Calu3 (cell line): Measurements from ENCODE around the gene EXOSC5. TPM values are rescaled to one million over a fixed set of nuclear protein-coding genes. Genes with fewer than 3 reads are reported as not detected.
"Not testable (repeated sequence)": the region's sequence is repeated elsewhere in the genome, so short reads cannot be mapped to it uniquely, and the experiment has no call there.

Experiments used
- BruUV-seq: library from RNA; stranded (reverse); fragments of 400-500 nt; replicated peaks from 2 replicates; lab custom pipeline; 2021; lab: Mats Ljungman, UMichigan
- CTCF ChIA-PET: fragments of 300-600 bp; sonication (Branson Sonifier 250); formaldehyde crosslinking; loops from one replicate; lab custom pipeline; 2022; ENCODE audit warnings: antibody characterized with exemption; lab: Charles Lee
- DNase-seq: peaks from one replicate; pipeline ENCODE4 v3.0.0; 2022
- H3K27ac Mint-ChIP-seq: one replicate; pipeline ENCODE4 v1.8.0; 2022; ENCODE audit warnings: mixed read lengths; ENCODE audit not compliant: unreplicated experiment
- H3K27me3 Mint-ChIP-seq: one replicate; pipeline ENCODE4 v1.8.0; 2022; ENCODE audit warnings: mixed read lengths; ENCODE audit not compliant: unreplicated experiment
- H3K36me3 Mint-ChIP-seq: one replicate; pipeline ENCODE4 v1.8.0; 2022; ENCODE audit warnings: mild to moderate bottlenecking, moderate library complexity, mixed read lengths; ENCODE audit not compliant: insufficient read depth, unreplicated experiment
- H3K4me1 Mint-ChIP-seq: one replicate; pipeline ENCODE4 v1.8.0; 2022; ENCODE audit warnings: mild to moderate bottlenecking, low read depth, mixed read lengths; ENCODE audit not compliant: unreplicated experiment
- H3K4me3 Mint-ChIP-seq: one replicate; pipeline ENCODE4 v1.8.0; 2022; ENCODE audit warnings: mild to moderate bottlenecking, low read depth, moderate library complexity, mixed read lengths; ENCODE audit not compliant: unreplicated experiment
- H3K9me3 Mint-ChIP-seq: one replicate; pipeline ENCODE4 v1.8.0; 2022; ENCODE audit warnings: low read depth, mixed read lengths; ENCODE audit not compliant: unreplicated experiment
- intact Hi-C: fragments of 100-400 bp; cut with micrococcal nuclease; formaldehyde crosslinking; loops from one replicate; pipeline ENCODE4 v1.10.0; 2022; ENCODE audit not compliant: unreplicated experiment
- total RNA-seq: library from RNA; stranded (reverse); gene quantifications from 2 replicates; pipeline ENCODE4 v1.2.3, GENCODE V29; 2022
- TF ChIP-seq, protein P1 (sequence below): fragments of 200-600 bp; IDR thresholded peaks from one replicate; pipeline ENCODE4 v1.8.0; 2022; ENCODE audit warnings: antibody characterized with exemption; ENCODE audit not compliant: unreplicated experiment

The EXOSC5 gene
- total RNA-seq, 1 experiment from 2014 or later = 44.7 TPM

DNA sequence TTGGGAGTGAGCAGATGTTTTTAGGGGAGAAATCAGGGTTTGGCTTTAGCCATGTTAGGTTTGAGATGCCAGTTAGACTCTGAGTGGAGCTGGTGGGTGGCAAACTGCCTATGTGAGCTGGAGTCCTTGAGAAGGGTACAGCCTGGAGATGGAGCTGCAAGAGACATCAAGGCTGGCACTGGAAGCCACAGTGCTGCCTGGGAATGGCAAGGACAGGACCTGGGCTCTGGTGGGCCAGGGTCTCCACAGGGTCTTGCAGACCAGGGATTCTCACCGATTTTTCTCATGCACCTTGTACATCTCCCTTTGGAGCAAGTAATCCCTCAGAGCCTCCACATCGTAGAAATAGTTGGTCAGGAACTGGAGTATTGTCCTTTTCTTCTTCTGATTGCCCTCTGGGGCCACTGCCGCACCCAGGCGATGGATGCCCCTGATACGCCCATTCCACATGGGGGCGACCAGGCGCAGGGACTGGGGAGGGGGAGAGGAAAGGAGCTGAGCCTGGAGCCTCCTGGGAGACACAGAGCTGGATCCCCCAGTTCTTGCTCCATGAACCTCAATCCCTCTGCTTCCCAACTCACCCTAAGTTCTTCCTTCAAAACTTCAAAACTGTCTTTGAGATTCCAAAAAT is 40.9 kb upstream of the EXOSC5 start:
- no peak overlapping the region for H3K4me3 Mint-ChIP-seq
- intact Hi-C loops = loop anchor here (10.0 kb wide), 1 partner anchor 83 kb away; the partner anchor contains the start of gene TGFB1
- peaks cover 13% of the 10 kb centered on the region for H3K4me1 Mint-ChIP-seq
- DNase-seq = no peak
- peaks cover 5% of the 10 kb centered on the region for H3K27me3 Mint-ChIP-seq
- no peaks in the 10 kb centered on the region for H3K9me3 Mint-ChIP-seq
- no TSS peak for BruUV-seq
- TF ChIP-seq, protein P1, sequence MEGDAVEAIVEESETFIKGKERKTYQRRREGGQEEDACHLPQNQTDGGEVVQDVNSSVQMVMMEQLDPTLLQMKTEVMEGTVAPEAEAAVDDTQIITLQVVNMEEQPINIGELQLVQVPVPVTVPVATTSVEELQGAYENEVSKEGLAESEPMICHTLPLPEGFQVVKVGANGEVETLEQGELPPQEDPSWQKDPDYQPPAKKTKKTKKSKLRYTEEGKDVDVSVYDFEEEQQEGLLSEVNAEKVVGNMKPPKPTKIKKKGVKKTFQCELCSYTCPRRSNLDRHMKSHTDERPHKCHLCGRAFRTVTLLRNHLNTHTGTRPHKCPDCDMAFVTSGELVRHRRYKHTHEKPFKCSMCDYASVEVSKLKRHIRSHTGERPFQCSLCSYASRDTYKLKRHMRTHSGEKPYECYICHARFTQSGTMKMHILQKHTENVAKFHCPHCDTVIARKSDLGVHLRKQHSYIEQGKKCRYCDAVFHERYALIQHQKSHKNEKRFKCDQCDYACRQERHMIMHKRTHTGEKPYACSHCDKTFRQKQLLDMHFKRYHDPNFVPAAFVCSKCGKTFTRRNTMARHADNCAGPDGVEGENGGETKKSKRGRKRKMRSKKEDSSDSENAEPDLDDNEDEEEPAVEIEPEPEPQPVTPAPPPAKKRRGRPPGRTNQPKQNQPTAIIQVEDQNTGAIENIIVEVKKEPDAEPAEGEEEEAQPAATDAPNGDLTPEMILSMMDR = no peak
- H3K27ac Mint-ChIP-seq = no peak overlapping the region
- CTCF ChIA-PET = interaction anchor here (0.6 to 1.7 kb wide), 2 partner anchors 9 to 11 kb away, joined by 4 read pairs; no protein-coding TSS in a partner anchor
- H3K36me3 Mint-ChIP-seq = peaks cover 4% of the 10 kb centered on the region

DNA sequence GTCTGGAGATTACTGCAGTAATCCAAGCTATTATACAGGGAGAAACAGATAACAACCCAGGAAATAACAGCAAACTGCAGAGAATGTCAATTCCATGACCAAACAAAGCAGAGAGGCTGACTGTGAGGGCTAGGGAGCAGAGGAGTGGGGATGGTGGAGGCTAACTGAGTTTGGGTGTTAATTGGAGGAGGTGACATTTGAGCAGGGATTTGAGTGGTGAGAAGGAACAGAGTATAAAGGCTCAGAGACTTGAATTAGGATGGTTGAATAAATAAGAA is 39.5 kb upstream of the EXOSC5 start:
- no peak for DNase-seq
- H3K4me1 Mint-ChIP-seq = peaks cover 13% of the 10 kb centered on the region
- no TSS peak for BruUV-seq
- H3K4me3 Mint-ChIP-seq = no peak overlapping the region
- CTCF ChIA-PET = no interaction called here
- no peak overlapping the region for H3K27ac Mint-ChIP-seq
- H3K27me3 Mint-ChIP-seq = no peaks in the 10 kb centered on the region
- intact Hi-C loops = loop anchor here (10.0 kb wide), 1 partner anchor 82 kb away; the partner anchor contains the start of gene TGFB1
- peaks cover 13% of the 10 kb centered on the region for H3K36me3 Mint-ChIP-seq
- TF ChIP-seq, protein P1 = no peak
- no peaks in the 10 kb centered on the region for H3K9me3 Mint-ChIP-seq

DNA sequence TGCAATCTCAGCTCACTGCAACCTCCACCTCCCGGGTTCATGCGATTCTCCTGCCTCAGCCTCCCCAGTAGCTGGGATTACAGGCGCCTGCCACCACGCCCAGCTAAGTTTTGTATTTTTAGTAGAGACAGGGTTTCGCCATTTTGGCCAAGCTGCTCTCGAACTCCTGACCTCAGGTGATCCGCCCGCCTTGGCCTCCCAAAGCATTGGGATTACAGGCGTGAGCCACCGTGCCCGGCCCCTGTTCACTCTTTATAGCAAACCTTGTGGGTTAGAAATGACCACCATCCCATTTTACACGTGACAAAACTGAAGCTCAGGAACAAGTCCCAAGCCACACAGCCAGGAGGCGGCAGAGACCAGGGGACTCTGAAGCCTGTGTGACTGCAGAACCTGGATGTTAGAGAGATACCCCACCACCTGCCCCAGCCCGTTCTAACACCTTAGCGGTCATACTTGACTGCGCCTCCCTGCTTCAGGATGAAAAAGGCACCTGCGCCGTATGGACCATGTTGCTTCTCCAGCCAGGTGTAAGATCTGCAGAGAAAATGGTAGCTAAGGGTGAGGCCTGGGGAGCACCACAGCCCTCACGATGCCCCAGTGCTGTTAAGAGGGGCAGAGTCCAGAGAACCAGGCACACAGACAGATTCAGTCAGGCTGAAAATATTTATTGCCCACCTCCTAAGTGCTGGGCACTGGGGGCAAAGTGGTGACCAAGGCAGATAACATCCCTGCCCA is 38.9 kb upstream of the EXOSC5 start:
- H3K9me3 Mint-ChIP-seq = no peaks in the 10 kb centered on the region
- no peak overlapping the region for H3K4me3 Mint-ChIP-seq
- DNase-seq = no peak
- peaks cover 8% of the 10 kb centered on the region for H3K4me1 Mint-ChIP-seq
- no TSS peak for BruUV-seq
- intact Hi-C loops = loop anchor here (10.0 kb wide), 1 partner anchor 81 kb away; the partner anchor contains the start of gene TGFB1
- H3K36me3 Mint-ChIP-seq = peaks cover 13% of the 10 kb centered on the region
- TF ChIP-seq, protein P1 = no peak
- H3K27me3 Mint-ChIP-seq = no peaks in the 10 kb centered on the region
- CTCF ChIA-PET = no interaction called here
- no peak overlapping the region for H3K27ac Mint-ChIP-seq

DNA sequence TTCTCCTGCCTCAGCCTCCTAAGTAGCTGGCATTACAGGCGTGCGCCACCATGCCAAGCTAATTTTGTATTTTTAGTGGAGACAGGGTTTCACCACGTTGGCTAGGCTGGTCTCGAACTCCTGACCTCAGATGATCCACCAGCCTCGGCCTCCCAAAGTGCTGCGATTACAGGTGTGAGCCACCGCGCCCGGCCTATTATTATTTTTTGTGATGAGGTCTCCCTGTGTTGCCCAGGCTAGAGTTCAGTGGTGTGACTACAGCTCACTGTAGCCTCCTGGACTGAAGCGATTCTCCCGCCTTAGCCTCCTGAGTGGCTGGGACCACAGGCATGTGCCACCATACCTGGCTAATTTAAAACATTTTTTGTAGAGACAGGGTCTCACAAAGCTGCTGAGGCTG is 38.2 kb upstream of the EXOSC5 start:
- H3K27me3 Mint-ChIP-seq, DNase-seq, BruUV-seq, H3K9me3 Mint-ChIP-seq, H3K27ac Mint-ChIP-seq, H3K4me3 Mint-ChIP-seq, H3K4me1 Mint-ChIP-seq: not testable (repeated sequence)
- H3K36me3 Mint-ChIP-seq = peaks cover 13% of the 10 kb centered on the region
- intact Hi-C loops = loop anchor here (10.0 kb wide), 1 partner anchor 81 kb away; the partner anchor contains the start of gene TGFB1
- CTCF ChIA-PET = interaction anchor here (0.6 kb wide), 1 partner anchor 11 kb away, joined by 3 read pairs; no protein-coding TSS in a partner anchor
